ENCODE data around the gene SPATA20.

SPATA20 gene

DNA sequence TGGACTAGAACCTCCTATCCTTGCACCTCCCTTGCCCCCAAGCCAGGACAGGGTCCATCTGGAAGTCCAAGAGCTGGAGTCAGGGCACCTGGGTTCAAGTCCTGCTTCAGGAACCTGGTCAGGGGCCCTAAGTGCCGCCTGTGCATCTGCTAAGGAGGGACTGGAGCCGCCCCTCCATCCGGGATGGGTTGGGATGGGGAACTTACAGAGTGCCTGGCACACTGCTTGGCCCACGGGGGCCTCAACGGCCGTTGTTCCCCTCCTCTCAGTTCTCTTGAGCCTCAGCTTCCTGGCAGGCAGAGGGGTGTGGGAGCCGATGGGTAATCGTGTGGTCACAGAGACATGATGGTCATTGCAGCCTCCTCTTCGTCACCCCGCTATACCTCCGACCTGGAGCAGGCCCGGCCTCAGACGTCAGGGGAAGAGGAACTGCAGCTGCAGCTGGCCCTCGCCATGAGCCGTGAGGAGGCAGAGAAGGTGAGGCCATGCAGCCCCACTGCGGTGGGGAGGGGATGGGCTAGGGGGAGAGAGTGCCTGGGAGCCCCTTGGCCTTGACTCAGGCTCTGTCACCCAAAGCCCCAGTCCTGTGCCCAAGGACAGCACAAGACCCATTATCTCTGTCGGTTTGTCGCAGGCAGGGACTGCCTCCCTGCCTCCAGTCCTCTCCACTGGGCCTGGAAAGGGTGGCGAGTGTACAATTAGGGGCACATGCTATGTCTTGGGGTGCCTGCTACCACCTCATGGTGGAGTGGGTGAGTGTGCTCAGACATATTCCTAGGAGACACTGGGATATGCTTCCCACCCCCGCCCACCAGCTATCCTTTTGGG, 9.0 kb upstream of the SPATA20 start:
- peaks cover 55% of the 10 kb centered on the region for H3K27me3 ChIP-seq (replicated peaks; ENCODE audit: insufficient read depth, low read length)
- no peak overlapping the region for H3K4me2 ChIP-seq (ENCODE audit: low read depth, low read length)
- TF ChIP-seq, protein P1, sequence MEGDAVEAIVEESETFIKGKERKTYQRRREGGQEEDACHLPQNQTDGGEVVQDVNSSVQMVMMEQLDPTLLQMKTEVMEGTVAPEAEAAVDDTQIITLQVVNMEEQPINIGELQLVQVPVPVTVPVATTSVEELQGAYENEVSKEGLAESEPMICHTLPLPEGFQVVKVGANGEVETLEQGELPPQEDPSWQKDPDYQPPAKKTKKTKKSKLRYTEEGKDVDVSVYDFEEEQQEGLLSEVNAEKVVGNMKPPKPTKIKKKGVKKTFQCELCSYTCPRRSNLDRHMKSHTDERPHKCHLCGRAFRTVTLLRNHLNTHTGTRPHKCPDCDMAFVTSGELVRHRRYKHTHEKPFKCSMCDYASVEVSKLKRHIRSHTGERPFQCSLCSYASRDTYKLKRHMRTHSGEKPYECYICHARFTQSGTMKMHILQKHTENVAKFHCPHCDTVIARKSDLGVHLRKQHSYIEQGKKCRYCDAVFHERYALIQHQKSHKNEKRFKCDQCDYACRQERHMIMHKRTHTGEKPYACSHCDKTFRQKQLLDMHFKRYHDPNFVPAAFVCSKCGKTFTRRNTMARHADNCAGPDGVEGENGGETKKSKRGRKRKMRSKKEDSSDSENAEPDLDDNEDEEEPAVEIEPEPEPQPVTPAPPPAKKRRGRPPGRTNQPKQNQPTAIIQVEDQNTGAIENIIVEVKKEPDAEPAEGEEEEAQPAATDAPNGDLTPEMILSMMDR (IDR thresholded peaks at IDR 0.05; ENCODE audit: low read length): no peak
- TF ChIP-seq EZH2phosphoT487 (IDR thresholded peaks at IDR 0.05; ENCODE audit: low read length) (no peak), EZH2 (optimal IDR thresholded peaks at IDR 0.05; ENCODE audit: low read depth, low read length) (no peak)
- DNase-seq: no peak
- H3K36me3 ChIP-seq (replicated peaks; ENCODE audit: insufficient read depth, low read length): no peaks in the 10 kb centered on the region
- H4K20me1 ChIP-seq (ENCODE audit: insufficient read depth, low read length): no peaks in the 10 kb centered on the region
- no peaks in the 10 kb centered on the region for H3K9me3 ChIP-seq (replicated peaks; ENCODE audit: insufficient read depth, low read length)
- H3K9ac ChIP-seq (ENCODE audit: low read length): no peak overlapping the region
- H3K9me2 ChIP-seq (replicated peaks; ENCODE audit: insufficient read depth, low read length): no peaks in the 10 kb centered on the region
- no peak overlapping the region for H3K4me3 ChIP-seq (ENCODE audit: low read length)
- no peak overlapping the region for H3K27ac ChIP-seq (ENCODE audit: low read length)
- H2AFZ ChIP-seq (ENCODE audit: low read length): no peak overlapping the region
- peaks cover 9% of the 10 kb centered on the region; the same call in 1 of the 2 replicates for H3K4me1 ChIP-seq (ENCODE audit: low read length)
- no peaks in the 10 kb centered on the region for H3F3A ChIP-seq (ENCODE audit: insufficient read depth, low read length)
- H3K79me2 ChIP-seq (ENCODE audit: low read length): no peaks in the 10 kb centered on the region

DNA sequence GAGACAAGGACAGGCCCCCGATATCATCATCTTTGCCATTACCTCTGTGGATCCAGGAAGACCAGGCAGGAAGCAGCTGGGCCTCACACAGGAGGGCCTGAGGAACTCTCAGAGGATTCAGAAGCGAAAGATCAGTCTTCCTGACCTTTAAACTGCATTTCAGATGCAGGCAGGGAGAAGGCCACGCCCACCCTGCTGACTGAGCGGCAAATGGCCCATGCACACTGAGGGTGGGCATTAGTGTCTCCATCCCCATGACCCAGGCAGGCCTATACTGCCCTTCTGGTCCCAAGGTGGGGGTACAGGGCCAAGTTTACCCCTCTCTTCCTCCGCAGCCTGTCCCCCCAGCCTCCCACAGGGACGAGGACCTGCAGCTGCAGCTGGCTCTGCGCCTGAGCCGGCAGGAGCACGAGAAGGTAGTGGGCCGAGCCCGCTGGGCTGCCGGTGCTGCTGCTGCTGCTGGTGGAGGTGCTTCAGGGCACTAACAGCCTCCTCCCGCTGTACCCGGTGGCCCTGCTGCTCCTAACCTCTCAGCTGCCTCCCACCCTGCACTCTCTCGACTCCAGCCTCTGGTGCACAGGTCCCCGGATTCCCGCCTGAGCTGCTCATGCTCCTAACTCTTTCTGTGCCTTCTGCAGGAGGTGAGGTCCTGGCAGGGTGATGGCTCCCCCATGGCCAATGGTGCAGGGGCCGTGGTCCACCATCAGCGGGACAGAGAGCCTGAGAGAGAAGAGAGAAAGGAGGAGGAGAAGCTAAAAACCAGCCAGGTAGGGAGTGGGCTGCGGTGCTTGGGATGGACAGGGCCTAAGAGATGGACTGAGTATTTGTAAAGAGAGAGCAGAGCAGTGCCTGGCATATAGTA, 8.2 kb upstream of the SPATA20 start:
- Histone ChIP-seq H3K9ac (ENCODE audit: low read length) (no peak overlapping the region), H3K36me3 (replicated peaks; ENCODE audit: insufficient read depth, low read length) (no peaks in the 10 kb centered on the region), H2AFZ (ENCODE audit: low read length) (no peak overlapping the region), H3K4me1 (ENCODE audit: low read length) (peaks cover 9% of the 10 kb centered on the region; the same call in 1 of the 2 replicates), H3K9me2 (replicated peaks; ENCODE audit: insufficient read depth, low read length) (no peaks in the 10 kb centered on the region), H3K4me3 (ENCODE audit: low read length) (no peak overlapping the region), H3K79me2 (ENCODE audit: low read length) (no peaks in the 10 kb centered on the region), H3F3A (ENCODE audit: insufficient read depth, low read length) (no peaks in the 10 kb centered on the region), H4K20me1 (ENCODE audit: insufficient read depth, low read length) (no peaks in the 10 kb centered on the region), H3K4me2 (ENCODE audit: low read depth, low read length) (no peak overlapping the region), H3K27ac (ENCODE audit: low read length) (no peak overlapping the region), H3K9me3 (replicated peaks; ENCODE audit: insufficient read depth, low read length) (no peaks in the 10 kb centered on the region), H3K27me3 (replicated peaks; ENCODE audit: insufficient read depth, low read length) (peaks cover 46% of the 10 kb centered on the region)
- DNase-seq: no peak
- TF ChIP-seq EZH2phosphoT487 (IDR thresholded peaks at IDR 0.05; ENCODE audit: low read length) (no peak), EZH2 (optimal IDR thresholded peaks at IDR 0.05; ENCODE audit: low read depth, low read length) (no peak)
- TF ChIP-seq, protein P1 (IDR thresholded peaks at IDR 0.05; ENCODE audit: low read length): no peak

DNA sequence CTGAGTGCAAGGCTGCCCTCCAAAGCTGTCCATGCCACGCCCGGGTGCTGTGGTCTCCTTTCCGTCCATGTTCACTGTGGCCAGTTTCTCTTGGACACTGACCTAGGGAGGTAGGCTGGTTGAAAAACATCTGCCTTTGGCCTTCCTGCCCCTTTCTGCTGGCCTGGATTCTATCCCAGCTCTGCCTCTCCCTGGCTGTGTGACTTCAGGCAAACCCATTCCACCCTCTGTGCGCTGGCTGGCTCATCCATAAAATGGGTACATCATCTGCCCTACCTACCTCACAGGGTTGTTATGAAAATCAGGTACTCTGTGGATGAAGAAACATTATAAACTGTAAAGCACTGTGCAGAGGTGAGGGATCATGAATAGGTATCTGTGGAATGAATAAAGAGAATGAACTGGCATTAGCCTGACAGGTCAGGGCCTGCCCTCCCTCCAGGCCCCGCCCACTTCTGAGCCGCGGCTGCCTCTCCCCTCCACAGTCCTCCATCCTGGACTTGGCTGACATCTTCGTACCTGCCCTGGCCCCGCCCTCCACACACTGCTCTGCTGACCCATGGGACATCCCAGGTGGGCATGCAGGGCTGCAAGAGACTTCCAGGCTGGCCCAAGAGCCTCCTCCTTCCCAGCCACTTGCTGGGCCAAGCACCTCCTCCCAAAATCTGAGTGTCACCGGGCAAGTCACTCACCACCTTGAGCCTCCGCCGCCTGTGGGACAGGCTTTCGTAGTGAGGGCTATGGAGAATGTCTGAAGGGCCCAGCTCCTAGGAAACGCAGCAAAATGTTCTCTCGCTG, 7.0 kb upstream of the SPATA20 start:
- no peak overlapping the region for H3K4me2 ChIP-seq (ENCODE audit: low read depth, low read length)

More for the DNA sequence above, 7.0 kb upstream of the SPATA20 start:
- TF ChIP-seq EZH2phosphoT487 (IDR thresholded peaks at IDR 0.05; ENCODE audit: low read length) (no peak), EZH2 (optimal IDR thresholded peaks at IDR 0.05; ENCODE audit: low read depth, low read length) (no peak)
- Histone ChIP-seq H3K9ac (ENCODE audit: low read length) (no peak overlapping the region), H3K79me2 (ENCODE audit: low read length) (no peaks in the 10 kb centered on the region), H4K20me1 (ENCODE audit: insufficient read depth, low read length) (no peaks in the 10 kb centered on the region), H3K9me3 (replicated peaks; ENCODE audit: insufficient read depth, low read length) (no peaks in the 10 kb centered on the region), H3F3A (ENCODE audit: insufficient read depth, low read length) (no peaks in the 10 kb centered on the region), H2AFZ (ENCODE audit: low read length) (no peak overlapping the region), H3K36me3 (replicated peaks; ENCODE audit: insufficient read depth, low read length) (no peaks in the 10 kb centered on the region), H3K4me1 (ENCODE audit: low read length) (peaks cover 9% of the 10 kb centered on the region; the same call in 1 of the 2 replicates), H3K27ac (ENCODE audit: low read length) (no peak overlapping the region), H3K9me2 (replicated peaks; ENCODE audit: insufficient read depth, low read length) (no peaks in the 10 kb centered on the region), H3K4me3 (ENCODE audit: low read length) (no peak overlapping the region), H3K27me3 (replicated peaks; ENCODE audit: insufficient read depth, low read length) (peaks cover 34% of the 10 kb centered on the region)
- no peak for DNase-seq

All from MM.1S (cell line).